Ectodermal cell (in vitro differentiated cells): Measurements from ENCODE around the gene PTCD3.

Experiments used
- H3K27ac ChIP-seq: 2 replicates; pipeline ENCODE4 v1.7.0; 2013; ENCODE audit warnings: mild to moderate bottlenecking, low read depth, low read length; ENCODE audit not compliant: insufficient read depth, poor library complexity, severe bottlenecking
- H3K27me3 ChIP-seq: 2 replicates; pipeline ENCODE4 v1.7.0; 2013; ENCODE audit warnings: mild to moderate bottlenecking, low read length; ENCODE audit not compliant: insufficient read depth, control insufficient read depth, poor library complexity, severe bottlenecking
- H3K36me3 ChIP-seq: one replicate; pipeline ENCODE4 v1.7.0; 2013; ENCODE audit warnings: low read length; ENCODE audit not compliant: control insufficient read depth, insufficient read depth
- H3K4me1 ChIP-seq: one replicate; pipeline ENCODE4 v1.7.0; 2013; ENCODE audit warnings: low read length; ENCODE audit not compliant: control insufficient read depth, insufficient read depth
- H3K4me3 ChIP-seq: 2 replicates; pipeline ENCODE4 v1.7.0; 2013; ENCODE audit warnings: low read depth, low read length, control low read depth; ENCODE audit not compliant: insufficient read depth
- H3K9me3 ChIP-seq: 2 replicates; pipeline ENCODE4 v1.7.0; 2013; ENCODE audit warnings: mild to moderate bottlenecking, low read length, moderate library complexity; ENCODE audit not compliant: control insufficient read depth
- WGBS, 2 experiments: methylation state at CpG; one replicate each; pipeline ENCODE4 v1.1.7; 2013; ENCODE audit warnings: missing lambda C conversion rate in 2 of 2; 5-methylcytosine and 5-hydroxymethylcytosine counted together

Gene PTCD3

GRCh38 chr2:86107031-86107430 is 996 bp downstream of the PTCD3 start:
- Histone ChIP-seq H3K27ac (no peak overlapping the region), H3K9me3 (no peaks in the 10 kb centered on the region), H3K36me3 (peaks cover 18% of the 10 kb centered on the region), H3K4me1 (peaks cover 5% of the 10 kb centered on the region), H3K4me3 (peak overlapping the region; percentile 94), H3K27me3 (no peaks in the 10 kb centered on the region)
- 32 to 38% methylated on average over 4 of the region's 5 CpGs for WGBS, 2 experiments

- Histone ChIP-seq H3K9me3 (no peaks in the 10 kb centered on the region), H3K4me1 (peaks cover 11% of the 10 kb centered on the region), H3K4me3 (no peak overlapping the region), H3K27me3 (no peaks in the 10 kb centered on the region), H3K36me3 (peaks cover 51% of the 10 kb centered on the region), H3K27ac (no peak overlapping the region)
- 93 to 100% methylated on average over 1 to 2 of the region's 2 CpGs for WGBS, 2 experiments
Measured at GRCh38 chr2:86118130-86118529, 12.1 kb downstream of the PTCD3 start.

GRCh38 chr2:86123328-86123925 is 17.4 kb downstream of the PTCD3 start:
- Histone ChIP-seq H3K4me1 (no peaks in the 10 kb centered on the region), H3K27ac (no peak overlapping the region), H3K36me3 (peaks cover 62% of the 10 kb centered on the region), H3K9me3 (no peaks in the 10 kb centered on the region), H3K27me3 (no peaks in the 10 kb centered on the region), H3K4me3 (no peak overlapping the region)
- WGBS, 2 experiments: 91 to 98% methylated on average over 5 of the region's 5 CpGs

- Histone ChIP-seq H3K27ac (no peak overlapping the region), H3K27me3 (no peaks in the 10 kb centered on the region), H3K36me3 (peaks cover 51% of the 10 kb centered on the region), H3K9me3 (no peaks in the 10 kb centered on the region), H3K4me1 (no peaks in the 10 kb centered on the region), H3K4me3 (no peak overlapping the region)
- WGBS, 2 experiments: 94 to 100% methylated on average over 3 of the region's 5 CpGs
Measured at GRCh38 chr2:86124683-86125082, 18.6 kb downstream of the PTCD3 start.

- H3K9me3 ChIP-seq: no peaks in the 10 kb centered on the region
- H3K27ac ChIP-seq: no peak overlapping the region
- H3K4me1 ChIP-seq: no peaks in the 10 kb centered on the region
- WGBS, 2 experiments: 97 to 99% methylated on average over 4 of the region's 4 CpGs
- no peak overlapping the region for H3K4me3 ChIP-seq
- no peaks in the 10 kb centered on the region for H3K27me3 ChIP-seq
- peaks cover 83% of the 10 kb centered on the region for H3K36me3 ChIP-seq
Measured at GRCh38 chr2:86134709-86135108, 28.7 kb downstream of the PTCD3 start.

- H3K36me3 ChIP-seq: peaks cover 79% of the 10 kb centered on the region
- H3K27me3 ChIP-seq: no peaks in the 10 kb centered on the region
- WGBS, 2 experiments: 95 to 96% methylated on average over 5 of the region's 5 CpGs
- H3K4me1 ChIP-seq: no peaks in the 10 kb centered on the region
- no peak overlapping the region for H3K27ac ChIP-seq
- H3K4me3 ChIP-seq: no peak overlapping the region
- H3K9me3 ChIP-seq: no peaks in the 10 kb centered on the region
Measured at GRCh38 chr2:86135653-86136052, 29.6 kb downstream of the PTCD3 start.

GRCh38 chr2:86136141-86136540 is 30.1 kb downstream of the PTCD3 start:
- Histone ChIP-seq H3K36me3 (peaks cover 74% of the 10 kb centered on the region), H3K27ac (no peak overlapping the region), H3K4me3 (no peak overlapping the region), H3K27me3 (no peaks in the 10 kb centered on the region), H3K9me3 (no peaks in the 10 kb centered on the region), H3K4me1 (no peaks in the 10 kb centered on the region)
- 87 to 93% methylated on average over 2 of the region's 2 CpGs for WGBS, 2 experiments

GRCh38 chr2:86138736-86139625 is 32.9 kb downstream of the PTCD3 start:
- Histone ChIP-seq H3K27me3 (no peaks in the 10 kb centered on the region), H3K4me1 (no peaks in the 10 kb centered on the region), H3K9me3 (no peaks in the 10 kb centered on the region), H3K36me3 (peaks cover 54% of the 10 kb centered on the region), H3K4me3 (no peak overlapping the region), H3K27ac (no peak overlapping the region)
- WGBS, 2 experiments: 94 to 96% methylated on average over 7 of the region's 7 CpGs

GRCh38 chr2:86139981-86140380 is 33.9 kb downstream of the PTCD3 start:
- no peaks in the 10 kb centered on the region for H3K27me3 ChIP-seq
- H3K4me3 ChIP-seq: no peak overlapping the region
- no peaks in the 10 kb centered on the region for H3K4me1 ChIP-seq
- H3K9me3 ChIP-seq: no peaks in the 10 kb centered on the region
- peaks cover 50% of the 10 kb centered on the region for H3K36me3 ChIP-seq
- 93 to 98% methylated on average over 4 of the region's 4 CpGs for WGBS, 2 experiments
- no peak overlapping the region for H3K27ac ChIP-seq

GRCh38 chr2:86140969-86141392 is 34.9 kb downstream of the PTCD3 start:
- H3K4me3 ChIP-seq: no peak overlapping the region
- no peaks in the 10 kb centered on the region for H3K9me3 ChIP-seq
- H3K4me1 ChIP-seq: no peaks in the 10 kb centered on the region
- peaks cover 45% of the 10 kb centered on the region for H3K36me3 ChIP-seq
- H3K27ac ChIP-seq: peak overlapping the region; percentile 42
- H3K27me3 ChIP-seq: no peaks in the 10 kb centered on the region
- WGBS, 2 experiments: 90 to 94% methylated on average over 4 of the region's 4 CpGs
